AG09319 (cell line): ENCODE results near the gene CDYL.

Experiments
- DNase-seq: peaks from one replicate; pipeline ENCODE4 v3.0.0-alpha.2; 2010; ENCODE audit warnings: low read depth; ENCODE audit errors: extremely low read depth
- TF ChIP-seq, protein P1 (sequence below): IDR thresholded peaks from 2 replicates; pipeline ENCODE4 v1.5.1; 2011; ENCODE audit warnings: low read depth, mild to moderate bottlenecking, inconsistent platforms, low read length, moderate library complexity

Gene CDYL

DNA sequence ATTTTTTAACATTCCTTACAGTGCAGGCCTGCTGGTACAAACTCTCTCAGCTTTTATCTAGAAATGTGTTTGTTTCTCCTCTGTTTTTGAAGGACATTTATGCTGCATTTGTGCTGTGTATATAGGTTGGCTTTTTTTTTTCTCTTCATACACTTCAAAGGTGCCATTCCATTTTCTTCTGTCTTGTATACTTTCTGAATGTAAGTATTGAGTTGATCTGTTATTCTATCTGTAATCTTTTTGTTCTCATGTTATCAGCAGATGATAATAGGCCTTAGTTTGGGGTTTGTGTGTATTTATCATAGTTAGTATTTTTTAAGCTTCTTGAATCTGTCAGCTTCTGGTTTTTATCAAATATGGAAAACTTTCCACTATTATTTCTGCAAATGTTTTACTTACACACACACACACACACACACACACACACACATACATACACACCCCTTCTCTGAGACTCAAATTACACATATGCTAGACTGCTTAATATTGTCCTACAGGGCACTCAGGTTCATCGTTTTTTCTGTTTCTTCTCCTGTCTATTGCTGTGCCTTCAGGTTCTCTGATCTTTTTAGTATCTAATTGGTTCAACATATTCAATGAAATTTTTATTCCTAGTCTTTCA lies 153.0 kb downstream of the CDYL start:
- TF ChIP-seq, protein P1, sequence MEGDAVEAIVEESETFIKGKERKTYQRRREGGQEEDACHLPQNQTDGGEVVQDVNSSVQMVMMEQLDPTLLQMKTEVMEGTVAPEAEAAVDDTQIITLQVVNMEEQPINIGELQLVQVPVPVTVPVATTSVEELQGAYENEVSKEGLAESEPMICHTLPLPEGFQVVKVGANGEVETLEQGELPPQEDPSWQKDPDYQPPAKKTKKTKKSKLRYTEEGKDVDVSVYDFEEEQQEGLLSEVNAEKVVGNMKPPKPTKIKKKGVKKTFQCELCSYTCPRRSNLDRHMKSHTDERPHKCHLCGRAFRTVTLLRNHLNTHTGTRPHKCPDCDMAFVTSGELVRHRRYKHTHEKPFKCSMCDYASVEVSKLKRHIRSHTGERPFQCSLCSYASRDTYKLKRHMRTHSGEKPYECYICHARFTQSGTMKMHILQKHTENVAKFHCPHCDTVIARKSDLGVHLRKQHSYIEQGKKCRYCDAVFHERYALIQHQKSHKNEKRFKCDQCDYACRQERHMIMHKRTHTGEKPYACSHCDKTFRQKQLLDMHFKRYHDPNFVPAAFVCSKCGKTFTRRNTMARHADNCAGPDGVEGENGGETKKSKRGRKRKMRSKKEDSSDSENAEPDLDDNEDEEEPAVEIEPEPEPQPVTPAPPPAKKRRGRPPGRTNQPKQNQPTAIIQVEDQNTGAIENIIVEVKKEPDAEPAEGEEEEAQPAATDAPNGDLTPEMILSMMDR: no peak
- DNase-seq: no peak

DNA sequence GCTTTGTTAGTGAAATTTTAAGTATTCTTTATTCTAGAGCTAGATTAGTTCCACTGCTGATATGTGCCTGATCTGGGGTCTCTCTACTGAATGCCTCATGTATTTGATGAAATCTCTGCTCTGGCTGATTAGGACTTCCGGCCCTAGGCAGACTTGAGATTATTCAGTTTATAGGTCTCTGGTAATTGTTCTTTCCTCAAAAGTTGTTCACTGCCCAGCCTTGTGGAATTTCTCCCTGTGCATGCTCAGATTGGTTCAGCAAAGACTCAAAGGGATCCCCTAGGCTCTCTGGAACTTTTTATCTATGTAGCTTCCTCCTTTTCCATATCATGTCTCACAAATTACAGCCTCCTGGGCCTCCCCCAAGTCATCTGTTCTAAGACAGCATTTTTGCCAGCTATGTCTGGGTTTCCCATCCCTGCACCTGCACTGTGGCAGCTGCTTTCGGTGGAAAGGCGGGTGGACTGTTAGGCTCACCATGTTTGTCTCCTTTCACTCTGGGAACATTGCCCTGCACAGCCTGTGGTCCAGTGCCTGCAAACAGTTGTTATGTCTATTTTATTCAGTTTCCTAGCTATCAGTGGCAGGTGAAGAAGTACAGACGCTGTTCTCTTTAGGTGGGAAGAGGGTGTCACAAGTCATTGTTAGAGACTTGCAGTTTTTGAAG lies 154.0 kb downstream of the CDYL start:
- DNase-seq: no peak
- TF ChIP-seq, protein P1: no peak

DNA sequence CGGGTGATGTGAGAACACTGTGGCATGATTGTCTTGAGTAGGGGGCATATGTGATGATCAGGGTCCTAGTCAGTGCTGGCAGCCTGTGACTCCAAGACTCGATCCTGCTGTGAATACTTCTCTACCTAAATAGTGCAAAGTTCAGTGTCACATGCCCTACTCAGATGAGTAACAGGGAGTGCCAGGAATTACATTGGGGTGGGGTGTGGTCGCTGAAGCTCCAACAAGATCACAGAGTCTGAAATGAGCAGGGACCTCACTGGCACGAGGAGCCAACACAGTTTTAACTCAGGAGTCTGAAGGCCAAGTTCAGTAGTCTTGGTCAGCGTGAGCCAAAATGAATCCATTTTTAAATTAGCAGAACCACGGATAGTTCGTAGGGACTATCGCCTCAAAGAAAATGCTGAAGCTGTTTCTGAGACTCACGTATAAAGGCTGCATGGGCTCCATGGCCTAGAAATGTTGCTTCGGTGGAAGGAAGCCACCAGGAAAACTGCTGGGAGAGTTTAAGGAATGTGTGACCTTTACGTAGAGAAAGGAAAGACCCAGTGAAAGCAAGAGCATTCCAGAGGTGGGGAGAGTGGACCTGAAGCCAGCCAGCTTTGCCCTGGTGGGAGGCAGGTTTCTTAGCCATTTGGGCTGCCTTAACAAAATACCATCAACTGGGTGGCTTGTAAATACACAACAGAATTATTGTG lies 155.5 kb downstream of the CDYL start:
- TF ChIP-seq, protein P1: no peak
- DNase-seq: no peak

DNA sequence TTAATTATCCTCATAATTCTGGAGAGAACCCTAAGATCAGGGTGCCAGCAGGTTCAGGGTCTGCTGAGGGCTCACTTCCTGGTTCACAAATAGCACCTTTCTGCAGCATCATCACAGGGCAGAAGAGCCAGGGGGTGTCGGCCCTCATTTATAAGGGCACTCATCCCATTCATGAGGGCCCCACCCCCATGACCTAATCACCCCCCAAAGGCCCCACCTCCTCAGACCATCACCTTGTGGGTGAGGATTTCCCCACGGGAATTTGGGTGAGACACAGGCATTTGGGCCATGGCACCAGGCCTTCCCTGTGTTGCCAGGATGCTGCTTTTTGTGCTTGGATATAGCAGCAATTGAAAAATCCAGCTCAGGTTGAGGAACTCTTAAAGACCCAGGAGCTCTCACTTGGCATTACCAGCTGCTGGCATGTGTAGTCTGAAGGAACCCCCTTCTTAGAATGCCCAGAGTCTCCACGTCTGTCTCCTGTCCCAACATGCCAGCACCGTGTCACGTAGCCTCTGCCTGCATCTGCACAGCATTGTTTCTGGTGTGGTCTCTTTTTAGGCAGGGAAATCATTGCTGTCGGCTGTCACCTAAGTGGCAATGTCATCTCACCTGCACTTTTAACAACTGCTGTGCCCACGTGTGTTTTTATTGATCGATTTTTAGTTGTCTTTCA lies 156.2 kb downstream of the CDYL start:
- TF ChIP-seq, protein P1: no peak
- no peak for DNase-seq

DNA sequence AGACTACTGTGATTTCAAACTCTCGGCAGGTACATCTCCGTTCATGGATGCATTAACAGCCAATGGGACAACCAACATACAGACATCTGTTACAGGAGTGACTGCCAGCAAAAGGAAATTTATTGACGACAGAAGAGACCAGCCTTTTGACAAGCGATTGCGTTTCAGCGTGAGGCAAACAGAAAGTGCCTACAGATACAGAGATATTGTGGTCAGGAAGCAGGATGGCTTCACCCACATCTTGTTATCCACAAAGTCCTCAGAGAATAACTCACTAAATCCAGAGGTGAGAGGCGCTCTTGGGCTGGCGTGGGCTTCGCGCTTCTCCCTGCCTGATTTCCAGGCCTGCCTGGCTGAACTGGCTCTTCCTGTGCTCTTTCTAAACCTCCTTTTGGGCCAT lies 159.3 kb downstream of the CDYL start:
- TF ChIP-seq, protein P1: no peak
- DNase-seq: no peak

DNA sequence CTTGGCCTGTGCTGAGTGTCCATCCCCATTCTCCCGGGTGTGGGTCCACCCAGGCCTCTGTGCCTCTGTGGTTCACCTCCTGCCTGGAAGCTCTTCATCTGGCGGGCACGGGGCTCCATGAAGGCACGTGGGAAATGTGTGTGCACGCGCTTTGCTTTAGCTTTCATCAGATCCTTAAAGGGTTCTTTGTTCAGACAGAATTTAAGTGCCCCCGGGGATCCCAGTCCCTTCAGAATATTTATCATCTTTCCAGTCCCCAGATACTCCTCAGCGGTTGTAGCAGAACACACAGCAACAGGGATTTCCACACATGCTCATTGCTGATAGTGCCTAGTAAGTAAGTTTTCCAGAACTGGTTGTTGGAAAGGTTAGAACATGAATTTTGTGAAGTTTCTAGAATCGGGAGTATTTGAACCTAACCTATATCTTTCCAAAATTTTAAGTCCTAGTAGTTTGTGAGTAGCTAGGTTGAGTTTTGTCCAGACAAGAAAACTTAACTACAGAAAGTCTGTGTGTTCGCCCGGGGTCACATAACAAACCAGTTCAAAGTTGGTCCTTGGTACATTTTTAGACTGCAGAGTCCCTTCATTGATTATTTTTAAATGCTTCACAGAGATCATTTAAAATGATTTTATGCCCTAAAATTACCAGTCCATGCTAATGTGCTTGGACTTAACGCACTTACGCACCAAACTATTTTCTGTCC lies 159.9 kb downstream of the CDYL start:
- TF ChIP-seq, protein P1: no peak
- no peak for DNase-seq
